SU-DHL-6 (cell line): ENCODE data around the gene TRIM38.

Experiments
- H2AFZ ChIP-seq: fragments of 200-600 bp; sonication (generic); 2 replicates; pipeline ENCODE4 v1.6.1; 2014; ENCODE audit warnings: low read depth, mild to moderate bottlenecking, moderate library complexity, mixed read lengths, antibody characterized with exemption, low read length; ENCODE audit not compliant: severe bottlenecking
- H3F3A ChIP-seq: fragments of 200-600 bp; shearing (Covaris generic); 2 replicates; pipeline ENCODE4 v1.6.0; 2016; ENCODE audit warnings: antibody characterized with exemption, mild to moderate bottlenecking; ENCODE audit not compliant: insufficient read depth
- H3K27ac ChIP-seq: fragments of 200-600 bp; sonication (generic); 2 replicates; pipeline ENCODE4 v1.5.1; 2016; ENCODE audit warnings: low read depth, mild to moderate bottlenecking, low read length, moderate library complexity, mixed read lengths
- H3K27me3 ChIP-seq: fragments of 200-600 bp; sonication (generic), shearing (Covaris generic); 2 replicates; pipeline ENCODE4 v1.6.0; 2014; ENCODE audit warnings: mild to moderate bottlenecking, low read length
- H3K36me3 ChIP-seq: fragments of 200-600 bp; sonication (generic); 2 replicates; pipeline ENCODE4 v1.6.1; 2014; ENCODE audit warnings: mild to moderate bottlenecking, low read length, mixed read lengths
- H3K4me2 ChIP-seq: fragments of 300-600, 200-600 bp; shearing (Covaris generic), sonication (generic); 2 replicates; pipeline ENCODE4 v1.6.0; 2014; ENCODE audit warnings: low read length, low read depth, mild to moderate bottlenecking; ENCODE audit not compliant: poor library complexity, severe bottlenecking
- H3K4me3 ChIP-seq: fragments of 200-600 bp; sonication (generic); 2 replicates; pipeline ENCODE4 v1.5.1; 2014; ENCODE audit warnings: antibody characterized with exemption, low read length, mild to moderate bottlenecking, mixed read lengths; ENCODE audit not compliant: insufficient read depth, poor library complexity, severe bottlenecking
- H3K79me2 ChIP-seq: fragments of 200-600 bp; sonication (generic); 2 replicates; pipeline ENCODE4 v1.6.1; 2014; ENCODE audit warnings: mild to moderate bottlenecking, low read length, moderate library complexity; ENCODE audit not compliant: insufficient read depth
- H3K9ac ChIP-seq: fragments of 200-600 bp; sonication (generic); 2 replicates; pipeline ENCODE4 v1.7.0; 2014; ENCODE audit warnings: mild to moderate bottlenecking, low read length
- H3K9me2 ChIP-seq: fragments of 200-600 bp; sonication (generic); replicated peaks from 2 replicates; pipeline ENCODE4 v1.6.1; 2014; ENCODE audit warnings: low read length; ENCODE audit not compliant: insufficient read depth
- H3K9me3 ChIP-seq: fragments of 200-600 bp; sonication (generic); 2 replicates; pipeline ENCODE4 v1.6.1; 2014; ENCODE audit warnings: low read length, mixed read lengths; ENCODE audit not compliant: insufficient read depth
- H4K20me1 ChIP-seq: fragments of 200-600 bp; sonication (generic); 2 replicates; pipeline ENCODE4 v1.6.1; 2014; ENCODE audit warnings: low read depth, mild to moderate bottlenecking, antibody characterized with exemption, low read length, moderate library complexity, mixed read lengths
- EZH2phosphoT487 ChIP-seq: fragments of 200-600 bp; sonication (generic), shearing (Covaris generic); conservative IDR thresholded peaks from 2 replicates; pipeline ENCODE4 v1.6.1; 2018; ENCODE audit warnings: mild to moderate bottlenecking, antibody characterized with exemption, low read length, moderate library complexity, mixed read lengths
- TF ChIP-seq, protein P1 (sequence below): fragments of 200-600 bp; sonication (generic); IDR thresholded peaks from one replicate; pipeline ENCODE4 v1.5.1; 2017; ENCODE audit warnings: antibody characterized with exemption, mild to moderate bottlenecking, low read length, moderate library complexity; ENCODE audit not compliant: insufficient read depth, poor library complexity, severe bottlenecking

TRIM38 gene

DNA sequence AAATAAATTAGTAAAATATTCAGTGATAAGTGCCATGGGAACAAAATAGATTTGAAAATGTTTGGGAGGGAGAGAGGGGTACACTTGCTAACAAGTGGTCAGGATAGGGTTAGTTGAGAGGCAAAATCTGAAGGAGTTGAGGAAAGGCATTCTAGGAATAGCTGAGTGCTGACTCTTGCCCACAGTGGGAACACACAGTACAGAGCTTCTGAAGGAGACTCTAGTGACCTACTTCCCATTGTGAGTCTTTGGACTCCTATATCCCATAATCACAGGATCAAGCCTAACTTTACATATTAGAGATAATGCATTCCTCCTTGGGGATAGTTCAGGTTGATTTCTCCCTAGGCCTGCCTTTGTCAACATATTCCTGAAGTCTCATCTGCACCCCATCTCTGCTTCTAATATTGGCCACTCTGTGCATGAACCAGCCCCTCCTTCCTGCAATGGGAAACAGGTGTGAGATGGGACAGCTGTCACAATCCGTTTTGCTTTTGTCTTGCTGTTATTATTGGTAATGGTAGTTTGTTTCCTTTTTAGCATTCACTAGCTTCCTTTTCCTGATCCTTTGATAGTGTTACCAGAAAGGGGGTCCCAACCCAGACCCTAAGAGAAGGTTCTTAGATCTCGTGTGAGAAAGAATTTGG lies 2.6 kb upstream of the TRIM38 start:
- no peak overlapping the region for H3K4me3 ChIP-seq
- H3F3A ChIP-seq, result peaks cover 9% of the 10 kb centered on the region
- no peaks in the 10 kb centered on the region for H3K9me2 ChIP-seq
- no peaks in the 10 kb centered on the region for H4K20me1 ChIP-seq
- no peak for TF ChIP-seq EZH2phosphoT487
- no peak overlapping the region for H3K9ac ChIP-seq
- H3K27ac ChIP-seq, result no peak overlapping the region
- no peaks in the 10 kb centered on the region for H3K27me3 ChIP-seq
- peaks cover 18% of the 10 kb centered on the region; the same call in 1 of the 2 replicates for H3K9me3 ChIP-seq
- no peak overlapping the region for H3K4me2 ChIP-seq
- peaks cover 21% of the 10 kb centered on the region for H3K79me2 ChIP-seq
- H3K36me3 ChIP-seq, result peaks cover 5% of the 10 kb centered on the region; the same call in 1 of the 2 replicates
- H2AFZ ChIP-seq, result no peak overlapping the region

DNA sequence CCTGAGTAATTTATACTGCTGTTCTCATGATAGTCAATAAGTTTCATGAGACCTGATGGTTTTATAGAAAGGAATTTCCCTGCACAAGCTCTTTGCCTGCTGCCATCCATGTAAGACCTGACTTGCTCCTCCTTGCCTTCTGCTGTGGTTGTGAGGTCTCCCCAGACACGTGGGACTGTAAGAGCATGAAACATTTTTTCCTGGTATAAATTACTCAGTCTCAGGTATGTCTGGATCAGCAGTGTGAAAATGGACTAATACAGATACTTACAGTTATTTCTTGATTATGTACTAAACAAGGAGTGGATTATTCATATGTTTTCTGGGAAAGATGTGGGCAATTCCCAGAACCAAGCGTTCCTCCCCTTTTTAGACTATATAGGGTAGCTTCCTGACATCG lies 1.9 kb upstream of the TRIM38 start:
- Histone ChIP-seq H3K9me2 (no peaks in the 10 kb centered on the region), H3K27ac (no peak overlapping the region), H3K27me3 (no peaks in the 10 kb centered on the region), H3K79me2 (peaks cover 27% of the 10 kb centered on the region), H4K20me1 (no peaks in the 10 kb centered on the region), H3K4me2 (no peak overlapping the region), H3K4me3 (no peak overlapping the region), H3K9me3 (peaks cover 18% of the 10 kb centered on the region; the same call in 1 of the 2 replicates), H3K36me3 (peaks cover 5% of the 10 kb centered on the region; the same call in 1 of the 2 replicates), H3K9ac (no peak overlapping the region), H2AFZ (no peak overlapping the region), H3F3A (peaks cover 9% of the 10 kb centered on the region)
- TF ChIP-seq, protein P1, sequence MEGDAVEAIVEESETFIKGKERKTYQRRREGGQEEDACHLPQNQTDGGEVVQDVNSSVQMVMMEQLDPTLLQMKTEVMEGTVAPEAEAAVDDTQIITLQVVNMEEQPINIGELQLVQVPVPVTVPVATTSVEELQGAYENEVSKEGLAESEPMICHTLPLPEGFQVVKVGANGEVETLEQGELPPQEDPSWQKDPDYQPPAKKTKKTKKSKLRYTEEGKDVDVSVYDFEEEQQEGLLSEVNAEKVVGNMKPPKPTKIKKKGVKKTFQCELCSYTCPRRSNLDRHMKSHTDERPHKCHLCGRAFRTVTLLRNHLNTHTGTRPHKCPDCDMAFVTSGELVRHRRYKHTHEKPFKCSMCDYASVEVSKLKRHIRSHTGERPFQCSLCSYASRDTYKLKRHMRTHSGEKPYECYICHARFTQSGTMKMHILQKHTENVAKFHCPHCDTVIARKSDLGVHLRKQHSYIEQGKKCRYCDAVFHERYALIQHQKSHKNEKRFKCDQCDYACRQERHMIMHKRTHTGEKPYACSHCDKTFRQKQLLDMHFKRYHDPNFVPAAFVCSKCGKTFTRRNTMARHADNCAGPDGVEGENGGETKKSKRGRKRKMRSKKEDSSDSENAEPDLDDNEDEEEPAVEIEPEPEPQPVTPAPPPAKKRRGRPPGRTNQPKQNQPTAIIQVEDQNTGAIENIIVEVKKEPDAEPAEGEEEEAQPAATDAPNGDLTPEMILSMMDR, result no peak

DNA sequence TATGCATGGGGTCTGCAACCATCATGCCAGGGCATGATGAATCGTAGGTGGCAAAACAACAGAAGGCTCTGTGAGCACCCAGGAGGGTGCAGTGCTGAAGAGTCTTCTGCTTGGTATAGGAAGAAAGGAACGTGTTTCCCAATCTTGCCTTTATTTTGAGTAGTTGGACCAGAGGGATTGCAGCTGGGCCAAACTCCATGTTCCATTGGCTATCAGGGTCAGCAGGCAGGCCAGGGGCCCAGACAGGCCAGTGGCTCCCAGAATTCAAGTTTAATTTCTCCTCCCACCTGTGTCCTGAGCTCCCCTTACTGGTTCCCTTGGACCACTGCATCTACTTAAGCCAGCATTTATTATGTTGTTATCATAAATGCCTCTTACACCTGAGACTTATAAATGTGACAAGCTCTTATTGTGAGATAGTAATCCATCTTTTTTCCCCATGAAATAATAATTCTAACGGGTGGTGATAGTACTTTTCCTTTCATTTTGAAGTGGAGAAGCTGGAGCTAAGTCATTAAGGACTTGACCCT lies 918 bp upstream of the TRIM38 start:
- H3F3A ChIP-seq, result peaks cover 9% of the 10 kb centered on the region
- H3K4me2 ChIP-seq, result peak overlapping the region; percentile 67
- H3K27me3 ChIP-seq, result no peaks in the 10 kb centered on the region
- peak overlapping the region; percentile 52 for H2AFZ ChIP-seq
- H3K9ac ChIP-seq, result peak overlapping the region; percentile 93
- H3K9me2 ChIP-seq, result no peaks in the 10 kb centered on the region
- H3K79me2 ChIP-seq, result peaks cover 36% of the 10 kb centered on the region
- TF ChIP-seq EZH2phosphoT487, result no peak
- TF ChIP-seq, protein P1, result no peak
- H3K4me3 ChIP-seq, result peak overlapping the region; percentile 89
- peak overlapping the region; percentile 89 for H3K27ac ChIP-seq
- H3K36me3 ChIP-seq, result peaks cover 15% of the 10 kb centered on the region
- peaks cover 18% of the 10 kb centered on the region; the same call in 1 of the 2 replicates for H3K9me3 ChIP-seq
- H4K20me1 ChIP-seq, result no peaks in the 10 kb centered on the region
